ENCODE measurements around the gene FURIN.
"Not testable (repeated sequence)": the region's sequence is repeated elsewhere in the genome, so short reads cannot be mapped to it uniquely, and the experiment has no call there.

FURIN gene

GRCh38 chr15:90914305-90915080 is 46.1 kb downstream of the FURIN start:
- DNase-seq (ENCODE audit: low read depth in 1 of 2, low spot score in 1 of 2): no peak

GRCh38 chr15:90915216-90915807 is 46.9 kb downstream of the FURIN start:
- no peak for DNase-seq (ENCODE audit: low read depth in 1 of 2, low spot score in 1 of 2)

- DNase-seq (ENCODE audit: low read depth in 1 of 2, low spot score in 1 of 2): no peak
Measured at GRCh38 chr15:90915808-90916440, 47.5 kb downstream of the FURIN start.

- DNase-seq (ENCODE audit: low read depth in 1 of 2, low spot score in 1 of 2): no peak
Measured at GRCh38 chr15:90916461-90916860, 48.1 kb downstream of the FURIN start.

GRCh38 chr15:90917569-90917968 is 49.2 kb downstream of the FURIN start:
- no peak for DNase-seq (ENCODE audit: low read depth in 1 of 2, low spot score in 1 of 2)

- no peak for DNase-seq (ENCODE audit: low read depth in 1 of 2, low spot score in 1 of 2)
Measured at GRCh38 chr15:90918034-90918788, 49.8 kb downstream of the FURIN start.

GRCh38 chr15:90918835-90919234 is 50.4 kb downstream of the FURIN start:
- DNase-seq (ENCODE audit: low read depth in 1 of 2, low spot score in 1 of 2): no peak

- DNase-seq (ENCODE audit: low read depth in 1 of 2, low spot score in 1 of 2): no peak
Measured at GRCh38 chr15:90921887-90922286, 53.5 kb downstream of the FURIN start.

GRCh38 chr15:90922712-90923322 is 54.4 kb downstream of the FURIN start:
- not testable (repeated sequence) for DNase-seq (ENCODE audit: low read depth in 1 of 2, low spot score in 1 of 2)

GRCh38 chr15:90924375-90924774 is 56.0 kb downstream of the FURIN start:
- no peak for DNase-seq (ENCODE audit: low read depth in 1 of 2, low spot score in 1 of 2)

- DNase-seq (ENCODE audit: low read depth in 1 of 2, low spot score in 1 of 2): not testable (repeated sequence)
Measured at GRCh38 chr15:90926766-90927165, 58.4 kb downstream of the FURIN start.

GRCh38 chr15:90928106-90928505 is 59.7 kb downstream of the FURIN start:
- not testable (repeated sequence) for DNase-seq (ENCODE audit: low read depth in 1 of 2, low spot score in 1 of 2)

GRCh38 chr15:90929246-90930019 is 61.0 kb downstream of the FURIN start:
- DNase-seq (ENCODE audit: low read depth in 1 of 2, low spot score in 1 of 2): no peak

- DNase-seq (ENCODE audit: low read depth in 1 of 2, low spot score in 1 of 2): no peak
Measured at GRCh38 chr15:90930861-90931574, 62.6 kb downstream of the FURIN start.

- no peak for DNase-seq (ENCODE audit: low read depth in 1 of 2, low spot score in 1 of 2)
Measured at GRCh38 chr15:90931575-90931827, 63.1 kb downstream of the FURIN start.

- DNase-seq (ENCODE audit: low read depth in 1 of 2, low spot score in 1 of 2): peak; percentile 87 to 89
Measured at GRCh38 chr15:90931828-90932659, 63.7 kb downstream of the FURIN start, which contains the start of gene HDDC3. Gene HDDC3 (minus strand): TSS chr15:90932549. CDS start chr15:90932540, 9 bp downstream.

GRCh38 chr15:90932660-90932991 is 64.2 kb downstream of the FURIN start:
- no peak for DNase-seq (ENCODE audit: low read depth in 1 of 2, low spot score in 1 of 2)
